Esophagus (tissue), 2 donors: ENCODE data around the gene ADIRF. TPM values are rescaled to one million over a fixed set of nuclear protein-coding genes. Genes with fewer than 3 reads are reported as not detected.

Source experiments
- H3K27ac ChIP-seq, 2 donors: one replicate each; pipeline ENCODE4 v1.5.1; 2013; ENCODE audit warnings: low read depth in 2 of 2, mild to moderate bottlenecking in 2 of 2, inconsistent platforms in 1 of 2, low read length in 1 of 2, moderate library complexity in 1 of 2
- H3K27me3 ChIP-seq, 2 donors: one replicate each; pipeline ENCODE4 v1.6.1; 2013; ENCODE audit warnings: low read length in 2 of 2, control low read depth in 1 of 2, mild to moderate bottlenecking in 1 of 2; ENCODE audit not compliant: insufficient read depth in 2 of 2, control insufficient read depth in 1 of 2
- H3K36me3 ChIP-seq, 2 donors: one replicate each; pipeline ENCODE4 v1.6.1; 2013; ENCODE audit warnings: low read length in 1 of 2; ENCODE audit not compliant: control insufficient read depth in 2 of 2, insufficient read depth in 2 of 2
- H3K4me1 ChIP-seq, 2 donors: one replicate each; pipeline ENCODE4 v1.6.1; 2013; ENCODE audit warnings: low read length in 1 of 2; ENCODE audit not compliant: control insufficient read depth in 2 of 2, insufficient read depth in 2 of 2
- H3K4me3 ChIP-seq, 2 donors: one replicate each; pipeline ENCODE4 v1.5.1; 2013; ENCODE audit warnings: low read length in 2 of 2, mild to moderate bottlenecking in 2 of 2, low read depth in 1 of 2, moderate library complexity in 1 of 2
- H3K9me3 ChIP-seq, 2 donors: one replicate each; pipeline ENCODE4 v1.6.1; 2013; ENCODE audit warnings: mild to moderate bottlenecking in 2 of 2, low read depth in 1 of 2, low read length in 1 of 2, moderate library complexity in 1 of 2; ENCODE audit not compliant: control insufficient read depth in 2 of 2, insufficient read depth in 1 of 2
- WGBS, 2 donors: extraction: QIAGEN DNeasy Blood & Tissue Kit; methylation state at CpG; one replicate each; pipeline ENCODE4 v1.1.7; 2013; 5-methylcytosine and 5-hydroxymethylcytosine counted together
- polyA plus RNA-seq, 2 donors: library from polyadenylated mRNA; stranded (reverse); fragments of 200-250 nt; gene quantifications; one replicate each; pipeline ENCODE4 v1.2.3, GENCODE V29; 2013
- donor health status: healthy with polysubstance abuse.
- donor health status: Bipolar disorder and iron deficiency.

ADIRF gene
- polyA plus RNA-seq, 2 donors, result 104 to 437 TPM

DNA sequence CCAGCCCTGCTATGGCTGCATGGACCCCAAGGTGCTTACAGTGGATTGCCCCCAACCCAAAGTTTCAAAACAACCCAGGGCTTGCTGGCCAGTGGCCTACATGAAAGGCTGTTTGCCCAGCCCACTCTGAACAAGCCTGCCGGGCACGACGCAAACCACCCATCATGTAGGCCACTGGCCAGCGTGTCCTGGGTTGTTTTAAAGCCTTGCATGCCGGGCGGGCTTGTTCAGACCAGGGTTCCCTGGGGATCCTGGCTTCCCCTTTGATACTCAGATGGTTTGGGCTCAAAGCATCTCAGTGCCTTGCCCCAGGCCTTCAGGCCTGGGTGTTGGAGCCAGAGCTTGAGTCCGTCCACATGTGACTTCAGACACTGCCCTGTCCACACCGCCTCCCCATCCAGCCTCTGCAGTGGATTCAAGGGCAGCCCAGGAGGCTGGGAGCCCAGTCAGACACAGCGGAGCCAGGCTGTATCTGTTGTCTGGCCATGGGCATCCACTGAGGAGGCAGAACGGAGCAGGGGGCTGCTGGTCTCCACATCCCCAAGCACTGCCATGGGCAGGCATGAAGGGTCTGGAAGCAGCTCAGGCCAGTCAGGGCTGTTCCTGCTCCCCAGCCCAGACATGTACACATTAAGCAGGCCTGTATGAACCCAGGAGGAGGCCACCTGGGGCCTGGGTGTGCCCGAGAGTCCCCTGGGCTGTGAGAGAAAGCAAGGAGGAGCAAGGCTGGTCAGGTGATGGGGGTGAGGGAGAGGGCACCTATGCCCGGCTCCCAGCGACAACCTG, 4.0 kb upstream of the ADIRF start:
- H3K4me1 ChIP-seq, result peaks cover 14 to 40% of the 10 kb centered on the region in 2 donors
- H3K27me3 ChIP-seq, result no peaks in the 10 kb centered on the region
- no peaks in the 10 kb centered on the region for H3K36me3 ChIP-seq
- H3K27ac ChIP-seq, result peak overlapping the region in 1 of 2 donors; percentile 20
- no peaks in the 10 kb centered on the region for H3K9me3 ChIP-seq
- H3K4me3 ChIP-seq, result no peak overlapping the region
- WGBS, 2 donors, result 64 to 82% methylated on average over 13 of the region's 13 CpGs

DNA sequence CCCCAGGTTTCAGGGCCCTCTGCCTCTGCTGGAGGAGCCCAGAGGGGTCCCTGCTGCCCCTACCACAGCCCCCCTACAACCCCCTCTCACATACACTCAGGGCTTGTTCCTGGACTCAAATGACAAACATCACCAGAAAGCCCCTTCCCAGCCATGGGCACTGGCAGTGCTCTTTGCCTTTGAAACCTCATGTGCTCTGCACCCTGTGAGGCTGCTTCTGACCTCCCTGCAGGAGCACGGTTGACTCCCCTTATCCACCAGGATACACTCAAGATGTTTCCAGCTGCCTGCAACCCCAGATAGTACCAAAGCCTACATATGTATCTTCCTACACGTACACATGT, 3.5 kb upstream of the ADIRF start:
- Histone ChIP-seq H3K4me3 (no peak overlapping the region), H3K27ac (no peak overlapping the region), H3K9me3 (no peaks in the 10 kb centered on the region), H3K36me3 (no peaks in the 10 kb centered on the region), H3K4me1 (peaks cover 14 to 37% of the 10 kb centered on the region in 2 donors), H3K27me3 (no peaks in the 10 kb centered on the region)
- 79 to 88% methylated on average over 2 of the region's 2 CpGs for WGBS, 2 donors

DNA sequence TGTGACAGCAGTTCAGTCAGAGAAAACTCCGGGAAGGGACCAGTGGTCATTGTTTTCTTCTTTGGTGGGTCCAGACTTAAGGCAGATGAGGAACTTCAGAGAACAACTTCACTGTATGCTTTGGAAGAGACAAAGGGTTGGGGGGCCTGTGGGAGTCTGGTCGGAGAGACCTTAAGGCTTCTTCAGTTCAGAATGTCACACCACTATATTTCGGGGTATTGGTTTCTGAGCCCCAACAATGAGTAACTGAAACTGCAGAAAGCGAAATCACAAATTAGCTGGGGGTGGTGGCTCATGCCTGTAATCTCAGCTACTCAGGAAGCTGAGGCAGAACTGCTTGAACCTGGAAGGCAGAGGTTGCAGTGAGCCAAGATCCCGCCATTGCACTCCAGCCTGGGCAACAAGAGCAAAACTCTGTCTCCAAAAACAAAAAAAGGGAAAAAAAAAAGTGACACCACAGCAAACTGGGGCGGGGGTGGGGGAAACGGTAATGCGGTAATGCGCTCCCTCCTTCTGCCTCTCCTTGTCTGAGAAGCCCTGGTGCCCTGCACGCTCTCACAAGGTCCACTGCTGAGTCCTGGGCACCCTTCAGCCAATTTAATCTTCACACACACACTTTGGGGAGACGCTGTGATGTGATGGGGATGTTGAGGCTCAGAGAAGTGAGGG, 2.2 kb upstream of the ADIRF start:
- H3K9me3 ChIP-seq, result no peaks in the 10 kb centered on the region
- no peak overlapping the region for H3K4me3 ChIP-seq
- H3K27ac ChIP-seq, result peak overlapping the region; percentile 70 to 98
- H3K4me1 ChIP-seq, result peaks cover 14 to 31% of the 10 kb centered on the region in 2 donors
- 52 to 63% methylated on average over 11 of the region's 11 CpGs for WGBS, 2 donors
- no peaks in the 10 kb centered on the region for H3K27me3 ChIP-seq
- no peaks in the 10 kb centered on the region for H3K36me3 ChIP-seq

DNA sequence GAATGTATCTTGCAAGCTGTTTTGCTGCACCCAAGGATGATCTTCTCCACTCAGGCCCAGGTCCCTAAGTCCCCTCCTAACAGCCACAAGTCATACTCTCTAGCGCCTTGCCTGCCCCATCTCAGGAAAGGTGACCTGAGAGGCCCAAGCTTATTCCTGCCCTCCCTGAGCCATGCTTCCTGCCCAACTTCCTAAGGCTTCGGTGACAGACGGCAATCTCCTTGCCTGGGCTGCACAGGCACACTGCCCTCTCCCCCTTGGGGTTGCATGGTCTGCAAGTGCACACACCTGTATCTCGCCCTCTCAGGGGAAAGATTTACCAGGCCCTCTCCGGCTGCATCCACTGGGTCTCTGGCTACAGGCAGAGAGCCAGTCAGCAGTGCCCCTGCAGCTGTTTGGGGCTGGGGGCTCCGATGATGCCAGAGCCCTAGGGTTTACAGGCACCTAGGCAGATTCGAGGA, 771 bp upstream of the ADIRF start:
- peak overlapping the region; percentile 78 to 98 for H3K27ac ChIP-seq
- no peaks in the 10 kb centered on the region for H3K27me3 ChIP-seq
- H3K4me3 ChIP-seq, result peak overlapping the region; percentile 53 to 60
- WGBS, 2 donors, result 41 to 67% methylated on average over 7 of the region's 7 CpGs
- peaks cover 14 to 37% of the 10 kb centered on the region in 2 donors for H3K4me1 ChIP-seq
- H3K36me3 ChIP-seq, result no peaks in the 10 kb centered on the region
- no peaks in the 10 kb centered on the region for H3K9me3 ChIP-seq

DNA sequence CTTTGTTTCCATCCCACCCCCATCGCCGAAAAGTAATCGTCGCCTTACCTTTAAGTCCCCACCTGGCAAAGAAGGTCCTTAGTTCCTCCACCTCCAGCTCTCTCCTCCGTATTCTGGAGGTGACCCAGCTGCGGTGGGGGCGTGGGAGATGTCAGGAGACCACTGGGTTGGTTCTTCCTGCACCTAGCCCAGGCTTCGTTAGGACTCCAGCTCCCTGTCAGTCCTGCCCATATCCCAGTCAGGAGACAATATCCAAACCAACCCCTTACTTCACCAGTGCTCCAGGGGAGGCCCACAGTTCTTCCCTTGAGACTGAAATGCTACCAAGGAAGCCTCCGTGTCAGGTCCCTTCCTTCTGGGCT, 693 bp downstream of the ADIRF start:
- WGBS, 2 donors, result 26% methylated on average over 9 of the region's 9 CpGs
- no peaks in the 10 kb centered on the region for H3K9me3 ChIP-seq
- H3K27ac ChIP-seq, result peak overlapping the region; percentile 98
- peaks cover 14 to 42% of the 10 kb centered on the region in 2 donors for H3K4me1 ChIP-seq
- H3K27me3 ChIP-seq, result no peaks in the 10 kb centered on the region
- peak overlapping the region; percentile 53 to 60 for H3K4me3 ChIP-seq
- H3K36me3 ChIP-seq, result no peaks in the 10 kb centered on the region

DNA sequence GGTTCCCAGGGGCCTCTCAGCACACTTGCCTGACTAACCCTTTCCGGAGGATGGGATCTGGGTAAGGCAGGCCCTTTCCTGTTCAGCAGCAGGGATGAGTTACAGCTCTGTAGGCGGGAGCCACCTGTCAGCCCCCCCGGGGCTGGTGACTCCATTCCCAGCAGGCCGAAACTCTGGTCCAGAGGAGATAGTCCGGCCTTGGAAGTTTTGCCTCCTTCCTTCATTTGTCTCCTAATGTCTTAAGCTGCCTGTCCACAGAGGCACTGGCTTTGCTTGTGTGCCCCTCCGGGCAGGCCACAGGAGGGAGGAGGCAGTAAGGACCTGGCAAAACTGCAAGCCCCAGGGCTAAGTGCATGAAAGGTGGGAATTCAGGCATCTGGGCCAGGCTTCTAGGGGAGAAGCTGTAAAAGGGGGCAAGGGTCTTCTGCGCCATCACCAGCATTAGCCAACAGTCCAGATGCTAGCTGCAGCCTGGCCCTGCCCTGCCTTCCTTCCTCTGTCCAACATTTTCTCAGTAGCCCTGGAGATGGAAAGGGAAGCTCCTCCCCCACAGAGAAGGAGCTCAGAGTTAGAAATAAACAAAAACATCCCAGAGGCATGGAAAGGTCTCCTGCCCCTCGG, 1.2 kb downstream of the ADIRF start:
- Histone ChIP-seq H3K4me3 (peak overlapping the region; percentile 53 to 60), H3K27me3 (no peaks in the 10 kb centered on the region), H3K9me3 (no peaks in the 10 kb centered on the region), H3K27ac (peak overlapping the region; percentile 98), H3K36me3 (no peaks in the 10 kb centered on the region), H3K4me1 (peaks cover 14 to 36% of the 10 kb centered on the region in 2 donors)
- WGBS, 2 donors, result 23 to 47% methylated on average over 8 of the region's 8 CpGs

DNA sequence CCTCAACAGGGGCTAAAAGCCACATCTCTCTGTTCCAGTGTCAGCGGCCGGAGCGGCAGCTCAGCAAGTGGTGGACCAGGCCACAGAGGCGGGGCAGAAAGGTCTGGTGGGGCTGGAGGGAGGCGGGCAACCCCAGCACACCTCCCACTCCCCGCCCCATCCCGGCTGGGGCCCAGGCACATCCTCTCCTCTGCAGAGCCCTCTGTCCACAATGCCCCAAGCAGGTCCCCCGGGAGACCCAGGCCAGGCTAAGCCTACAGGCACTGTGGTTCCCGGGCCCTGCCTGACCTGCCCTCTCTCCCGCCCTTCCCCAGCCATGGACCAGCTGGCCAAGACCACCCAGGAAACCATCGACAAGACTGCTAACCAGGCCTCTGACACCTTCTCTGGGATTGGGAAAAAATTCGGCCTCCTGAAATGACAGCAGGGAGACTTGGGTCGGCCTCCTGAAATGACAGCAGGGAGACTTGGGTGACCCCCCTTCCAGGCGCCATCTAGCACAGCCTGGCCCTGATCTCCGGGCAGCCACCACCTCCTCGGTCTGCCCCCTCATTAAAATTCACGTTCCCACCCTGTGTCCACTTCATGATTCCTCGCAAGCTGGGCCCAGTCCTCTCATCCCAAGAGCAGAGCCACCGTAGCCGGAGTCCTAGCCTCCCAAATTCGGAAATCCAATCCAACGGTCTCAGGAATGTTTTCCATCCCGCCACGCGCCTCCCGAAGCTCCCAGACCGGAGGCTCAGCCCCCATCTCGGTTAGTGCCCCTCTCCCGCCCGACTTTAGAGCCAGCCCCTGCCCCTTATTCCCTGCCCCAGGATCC, 2.1 kb downstream of the ADIRF start:
- Histone ChIP-seq H3K27ac (peak overlapping the region; percentile 98), H3K36me3 (no peaks in the 10 kb centered on the region), H3K27me3 (no peaks in the 10 kb centered on the region), H3K4me3 (peak overlapping the region; percentile 53 to 60), H3K9me3 (no peaks in the 10 kb centered on the region), H3K4me1 (peaks cover 11 to 32% of the 10 kb centered on the region in 2 donors)
- 10 to 13% methylated on average over 28 to 30 of the region's 30 CpGs for WGBS, 2 donors

DNA sequence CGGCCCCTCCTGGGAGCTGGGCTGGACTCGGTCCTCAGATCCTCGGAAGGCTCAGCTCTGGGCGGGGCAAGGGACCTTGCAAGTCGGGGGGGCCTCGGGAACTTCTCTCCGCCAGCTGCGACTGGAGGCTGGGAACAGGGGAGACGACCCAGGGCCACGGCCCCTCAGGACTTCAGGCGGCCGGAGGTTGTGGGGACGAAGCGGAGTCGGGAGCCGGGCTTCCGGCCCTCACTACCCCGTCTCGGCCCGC, 2.6 kb downstream of the ADIRF start:
- 0% methylated on average over 18 to 20 of the region's 20 CpGs for WGBS, 2 donors
- no peaks in the 10 kb centered on the region for H3K27me3 ChIP-seq
- H3K9me3 ChIP-seq, result no peaks in the 10 kb centered on the region
- no peaks in the 10 kb centered on the region for H3K36me3 ChIP-seq
- H3K27ac ChIP-seq, result peak overlapping the region; percentile 98
- peak overlapping the region; percentile 53 to 60 for H3K4me3 ChIP-seq
- H3K4me1 ChIP-seq, result peaks cover 11 to 31% of the 10 kb centered on the region in 2 donors

DNA sequence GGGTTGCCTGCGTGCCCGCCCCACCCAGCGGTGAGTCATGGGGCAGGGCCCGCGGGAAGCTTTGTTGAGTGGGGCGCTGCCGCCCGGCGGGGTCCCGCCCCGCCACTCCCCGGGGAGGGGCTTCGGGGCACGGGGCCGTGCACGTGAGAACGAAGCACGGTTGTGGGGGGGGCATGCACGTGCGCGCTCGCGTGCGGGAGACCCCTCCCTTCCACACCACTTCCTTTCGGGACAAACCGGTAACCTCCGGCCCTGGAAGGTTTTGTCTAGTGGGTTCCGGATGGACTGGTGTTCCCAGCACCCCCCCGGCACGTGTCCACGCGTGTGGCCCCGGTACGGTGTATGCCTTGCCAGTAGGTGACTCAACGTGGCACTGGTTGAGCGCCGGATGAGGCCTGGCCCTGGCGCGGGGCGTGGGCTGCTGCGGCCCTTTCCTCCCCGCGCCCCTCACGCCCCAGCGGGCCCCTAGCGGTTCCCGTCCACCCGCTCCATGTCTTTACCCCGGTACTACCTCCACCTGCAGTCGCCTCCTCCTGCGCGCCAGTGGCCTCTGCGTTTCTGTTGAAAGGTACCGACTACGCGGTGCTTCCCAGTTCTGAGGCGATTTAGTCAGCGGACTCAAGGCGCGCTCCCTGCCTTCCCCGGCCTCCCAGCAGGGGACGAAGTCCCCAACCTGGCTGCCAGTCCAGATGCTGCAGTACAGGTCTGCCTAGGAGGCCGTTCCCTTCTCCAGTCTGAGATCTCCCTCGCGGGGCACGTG, 3.1 kb downstream of the ADIRF start:
- WGBS, 2 donors, result 8% methylated on average over 51 to 66 of the region's 66 CpGs

More for the DNA sequence above, 3.1 kb downstream of the ADIRF start:
- Histone ChIP-seq H3K4me1 (peaks cover 11 to 30% of the 10 kb centered on the region in 2 donors), H3K36me3 (no peaks in the 10 kb centered on the region), H3K4me3 (peak overlapping the region; percentile 53 to 60), H3K27me3 (no peaks in the 10 kb centered on the region), H3K27ac (peak overlapping the region; percentile 98), H3K9me3 (no peaks in the 10 kb centered on the region)
